DND-41 (cell line): ENCODE data around the gene YPEL1.

Source experiments
- CTCF ChIP-seq: IDR thresholded peaks from 2 replicates; pipeline ENCODE4 v1.5.1; 2012; ENCODE audit warnings: borderline replicate concordance, low read length, moderate library complexity, mild to moderate bottlenecking; ENCODE audit not compliant: poor library complexity, severe bottlenecking; ENCODE audit errors: extremely low read depth
- EZH2 ChIP-seq: IDR thresholded peaks from 3 replicates; pipeline ENCODE4 v1.6.1; 2012; ENCODE audit warnings: borderline replicate concordance, low read depth, mild to moderate bottlenecking, moderate library complexity, low read length, inconsistent platforms; ENCODE audit not compliant: severe bottlenecking

DNA sequence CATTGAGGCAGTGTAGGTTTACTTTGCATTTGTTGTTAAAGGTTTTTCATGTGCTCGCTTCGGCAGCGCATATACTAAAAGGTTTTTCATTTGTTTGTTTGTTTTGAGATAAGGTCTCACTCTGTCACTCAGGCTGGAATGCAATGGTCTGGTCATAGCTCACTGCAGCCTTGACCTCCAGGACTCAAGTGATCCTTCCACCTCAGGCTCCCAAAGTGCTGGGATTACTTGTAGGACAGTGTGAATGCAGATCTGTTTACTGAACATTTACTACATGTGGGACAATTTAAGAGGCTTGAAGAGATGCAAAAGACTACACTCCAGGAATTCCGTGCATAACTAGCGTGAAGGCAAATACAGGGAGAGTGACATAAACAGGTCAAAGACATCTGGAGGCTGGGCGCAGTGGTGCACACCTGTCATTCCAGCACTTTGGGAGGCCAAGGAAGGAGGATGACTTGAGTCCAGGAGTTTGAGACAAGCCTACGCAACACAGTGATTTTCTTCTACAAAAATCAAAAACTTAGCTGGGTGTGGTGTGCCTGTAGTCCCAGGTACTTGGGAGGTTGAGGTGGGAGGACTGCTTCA is 34.1 kb downstream of the YPEL1 start:
- TF ChIP-seq CTCF (no peak), EZH2 (no peak)
